Pancreas (tissue), 10 donors: Measurements from ENCODE around the gene ABTB2. TPM values are rescaled to one million over a fixed set of nuclear protein-coding genes. Genes with fewer than 3 reads are reported as not detected.

Source experiments
- ATAC-seq, 4 donors: fragments of 200-7000 bp; cut with Tn5 transposase; one replicate each; pipeline versions ENCODE4 v1.8.0 to v1.9.1; 2020; ENCODE audit warnings: mild to moderate bottlenecking in 4 of 4, moderate library complexity in 4 of 4
- DNase-seq, 6 donors: peaks; one replicate each; pipeline ENCODE4 v3.0.0-alpha.2; 2020
- FAIRE-seq: peaks from 2 replicates; lab custom pipeline; 2012; peaks lifted over from hg19 to GRCh38; lab: Jason Lieb, UNC
- H3K27ac ChIP-seq, 4 donors: fragments of 200-600 bp; sonication (generic); 1 replicate in 3 of 4; 2 replicates in 1 of 4; pipeline versions ENCODE4 v1.5.0 to v1.8.0; 2020
- H3K27me3 ChIP-seq, 4 donors: fragments of 200-600 bp; one replicate each; pipeline ENCODE4 v1.8.0; 2021
- H3K36me3 ChIP-seq, 3 donors: fragments of 200-600 bp; sonication (generic) in 1 of 3; one replicate each; pipeline versions ENCODE4 v1.5.0 to v1.8.0; 2020 to 2021
- H3K4me1 ChIP-seq, 3 donors: fragments of 200-600 bp; one replicate each; pipeline ENCODE4 v1.8.0; 2021
- H3K4me3 ChIP-seq, 4 donors: fragments of 200-600 bp; sonication (generic) in 2 of 4; one replicate each; pipeline versions ENCODE4 v1.5.0 to v1.8.0; 2020 to 2021
- H3K9me3 ChIP-seq, 4 donors: fragments of 200-600 bp; one replicate each; pipeline ENCODE4 v1.8.0; 2021
- CTCF ChIP-seq, 4 donors: fragments of 200-600 bp; sonication (generic) in 3 of 4; IDR thresholded peaks; one replicate each; pipeline versions ENCODE4 v1.5.0 to v1.8.0; 2021; ENCODE audit warnings: antibody characterized with exemption in 4 of 4
- WGBS, 2 donors: extraction: QIAGEN DNeasy Blood & Tissue Kit; methylation state at CpG; one replicate each; pipeline ENCODE4 v1.1.7; 2013; 5-methylcytosine and 5-hydroxymethylcytosine counted together
- intact Hi-C, 3 donors: fragments of 100-400 bp; cut with DNase I; formaldehyde crosslinking; loops; one replicate each; pipeline versions ENCODE4 v1.11.1 to v1.14.2; 2022
- polyA plus RNA-seq, 2 donors: library from polyadenylated mRNA; stranded (reverse); fragments of 200-250 nt; gene quantifications; one replicate each; pipeline ENCODE4 v1.2.3, GENCODE V29; 2013
- total RNA-seq, 6 donors: library from RNA; stranded (reverse); fragmentation: NEBNext Ultra II Directional in 4 of 6; extraction: Animal tissue kit (Norgen Biotek cat#: 25700) in 4 of 6; gene quantifications; one replicate each; pipeline versions ENCODE4 v1.2.1 to v1.2.4, GENCODE V29; 2021 to 2023
- donor health status: healthy with polysubstance abuse.
- donor health status: DM: no; HTN: no; CAD: no; lungs with moderate emphysema.
- donor health status: DM: no; HTN: no; CAD: no.
- donor health status: control.
- donor health status: control.
- donor health status: Bipolar disorder and iron deficiency.
- donor health status: DM: yes; HTN: yes; CAD: no.
- donor health status: DM: no; HTN: no; CAD: no.
- donor health status: DM: no; HTN: no; CAD: no.
- donor health status: DM: yes; HTN: yes; CAD: no.

ABTB2 gene
- total and polyA plus RNA-seq, 8 donors, result 0.63 to 4.4 (median 1.9) TPM

DNA sequence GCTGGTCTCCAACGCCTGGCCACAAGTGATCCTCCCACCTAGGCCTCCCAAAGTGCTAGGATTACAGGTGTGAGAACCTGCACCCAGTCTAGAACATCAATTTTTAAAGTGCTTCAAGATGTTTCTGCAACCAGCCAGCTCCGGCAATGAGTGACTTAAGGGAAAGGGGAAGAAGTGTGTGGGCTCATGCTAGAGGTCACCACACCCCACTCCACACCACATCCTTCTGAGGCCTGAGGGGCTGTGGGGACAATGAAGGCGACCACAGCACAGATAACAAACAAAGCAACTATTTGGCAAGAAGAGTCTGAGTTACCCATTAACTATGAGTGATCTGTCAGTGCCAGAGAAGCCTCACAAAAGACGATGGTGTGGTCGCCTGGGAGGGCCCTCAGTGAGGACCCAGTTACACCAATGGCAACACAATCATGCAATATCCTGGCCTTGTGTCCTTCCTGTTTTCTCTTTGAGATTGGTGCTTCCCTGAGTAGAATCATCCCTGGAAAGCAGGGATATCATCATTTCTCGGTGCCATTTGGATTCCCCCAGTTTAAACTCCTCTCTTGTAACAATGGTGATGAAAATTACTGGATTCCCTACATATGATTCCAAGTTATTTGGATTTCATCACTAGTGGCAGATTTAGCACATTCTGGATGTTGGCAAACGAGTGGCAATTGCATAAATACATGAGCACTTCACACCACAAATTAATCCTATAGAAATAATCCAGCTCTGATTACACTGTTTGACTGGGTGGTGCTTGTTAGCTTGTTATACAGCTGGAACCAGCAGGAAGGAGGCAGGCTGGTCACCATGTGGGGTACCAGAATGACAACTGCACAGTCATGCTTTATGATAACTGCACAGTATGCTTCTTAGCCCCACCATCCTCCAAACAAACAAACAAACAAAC, 18.4 kb downstream of the ABTB2 start:
- H3K27me3 ChIP-seq, result no peaks in the 10 kb centered on the region
- H3K36me3 ChIP-seq, result no peaks in the 10 kb centered on the region
- no peaks in the 10 kb centered on the region for H3K4me1 ChIP-seq
- no peak for TF ChIP-seq CTCF (IDR thresholded peaks at IDR 0.05)
- WGBS, 2 donors, result 67 to 68% methylated on average over 7 of the region's 7 CpGs
- DNase-seq (no peak), FAIRE-seq (no peak), ATAC-seq (no peak)
- no peak overlapping the region for H3K27ac ChIP-seq
- intact Hi-C loops, result no loop called here
- H3K4me3 ChIP-seq, result no peak overlapping the region
- H3K9me3 ChIP-seq, result no peaks in the 10 kb centered on the region

DNA sequence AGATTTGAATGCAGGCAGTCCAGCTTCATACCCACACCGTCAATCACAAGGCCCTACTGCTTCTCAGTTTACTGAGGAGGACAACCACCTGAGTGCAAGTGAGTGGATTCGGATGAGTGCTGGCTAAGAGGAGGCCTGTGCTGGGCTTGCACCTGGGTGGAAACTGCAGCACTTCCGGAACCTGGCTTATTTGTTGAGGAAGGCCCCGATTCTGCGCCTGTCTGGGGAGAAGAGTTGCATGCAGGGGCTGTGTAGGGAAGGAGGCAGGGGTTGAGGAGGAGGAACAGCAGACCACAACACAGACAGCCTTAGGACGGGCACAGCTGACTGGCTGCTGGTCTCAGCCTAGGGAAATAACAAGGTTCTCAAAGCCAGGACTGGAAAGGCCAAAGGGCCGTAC, 20.8 kb downstream of the ABTB2 start:
- Histone ChIP-seq H3K36me3 (no peaks in the 10 kb centered on the region), H3K27me3 (no peaks in the 10 kb centered on the region), H3K27ac (no peak overlapping the region), H3K4me1 (no peaks in the 10 kb centered on the region), H3K4me3 (no peak overlapping the region), H3K9me3 (no peaks in the 10 kb centered on the region)
- WGBS, 2 donors, result 97% methylated on average over 7 of the region's 7 CpGs
- no peak for ATAC-seq
- no peak for TF ChIP-seq CTCF (IDR thresholded peaks at IDR 0.05)
- intact Hi-C loops, result no loop called here
- DNase-seq, result no peak
- no peak for FAIRE-seq

DNA sequence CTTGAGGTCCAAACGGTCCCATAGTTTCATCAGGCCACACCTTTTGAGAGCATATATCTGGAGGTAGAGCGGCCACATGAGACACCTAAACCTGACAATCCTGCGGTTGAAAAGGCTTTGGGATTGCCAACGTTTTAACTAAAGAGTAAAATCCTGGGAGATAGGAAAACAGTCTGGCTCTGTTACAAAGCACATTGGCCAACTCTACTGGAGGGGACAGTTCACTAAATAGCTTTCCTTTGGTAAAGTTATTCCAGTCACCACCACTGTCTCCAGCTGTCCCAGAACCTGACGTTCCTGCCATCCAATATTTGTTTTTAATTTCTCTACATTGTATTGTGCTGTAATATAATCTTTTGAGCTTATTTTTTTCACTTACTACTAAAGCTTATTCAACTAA, 22.0 kb downstream of the ABTB2 start:
- no peak for TF ChIP-seq CTCF (IDR thresholded peaks at IDR 0.05)
- intact Hi-C loops, result no loop called here

DNA sequence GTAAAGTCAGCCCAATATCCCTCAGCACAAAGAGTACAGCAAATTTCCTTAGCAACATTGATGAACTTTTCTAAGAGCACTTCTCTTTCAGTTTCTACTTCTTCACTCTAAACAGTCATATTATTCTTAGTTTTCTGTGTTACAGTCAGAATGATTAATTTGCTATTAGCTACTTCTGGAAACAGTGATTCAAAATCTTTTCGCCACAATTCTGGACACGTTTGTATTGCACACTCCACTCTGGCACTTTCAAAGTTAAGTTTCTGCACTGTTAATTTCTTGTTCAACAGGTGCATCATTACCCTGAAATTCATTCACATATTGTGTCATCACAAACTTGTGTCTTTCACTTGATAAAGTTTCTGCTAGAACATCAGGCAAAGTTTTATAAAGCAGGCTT, 22.5 kb downstream of the ABTB2 start:
- H3K4me3 ChIP-seq, result no peak overlapping the region
- 80 to 83% methylated on average over 2 of the region's 2 CpGs for WGBS, 2 donors
- DNase-seq (no peak), ATAC-seq (no peak), FAIRE-seq (no peak)
- H3K27ac ChIP-seq, result no peak overlapping the region
- no peaks in the 10 kb centered on the region for H3K36me3 ChIP-seq
- H3K9me3 ChIP-seq, result no peaks in the 10 kb centered on the region
- H3K4me1 ChIP-seq, result peaks cover 4 to 10% (median 10%) of the 10 kb centered on the region in 3 donors
- TF ChIP-seq CTCF (IDR thresholded peaks at IDR 0.05), result no peak
- H3K27me3 ChIP-seq, result no peaks in the 10 kb centered on the region
- intact Hi-C loops, result no loop called here

More for the DNA sequence above, 22.0 kb downstream of the ABTB2 start:
- Histone ChIP-seq H3K27ac (no peak overlapping the region), H3K4me3 (no peak overlapping the region), H3K4me1 (peaks cover 4 to 5% (median 5%) of the 10 kb centered on the region in 3 donors), H3K9me3 (no peaks in the 10 kb centered on the region), H3K36me3 (no peaks in the 10 kb centered on the region), H3K27me3 (no peaks in the 10 kb centered on the region)
- DNase-seq (no peak), FAIRE-seq (no peak), ATAC-seq (no peak)
- 67 to 68% methylated on average over 5 of the region's 5 CpGs for WGBS, 2 donors

DNA sequence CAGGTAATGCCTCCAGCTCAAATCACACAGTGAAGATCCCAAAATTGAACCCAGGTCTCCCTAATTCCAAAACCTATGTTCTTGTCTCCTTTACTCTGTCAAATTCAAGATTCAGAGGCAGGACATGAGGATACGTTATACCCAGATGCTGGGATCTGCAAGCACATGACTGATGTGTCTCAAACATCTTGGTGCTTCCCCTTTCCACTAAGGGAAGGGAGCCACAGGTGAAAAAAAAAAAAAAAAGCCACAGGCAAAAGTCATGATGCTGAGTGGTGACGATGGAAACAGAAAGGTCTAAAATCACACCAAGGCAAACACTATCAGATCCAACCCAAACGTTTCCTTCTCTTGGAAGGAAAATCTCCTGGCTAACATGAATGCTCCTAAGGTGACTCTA, 24.0 kb downstream of the ABTB2 start:
- ATAC-seq, result no peak
- no peaks in the 10 kb centered on the region for H3K27me3 ChIP-seq
- H3K4me3 ChIP-seq, result no peak overlapping the region
- H3K36me3 ChIP-seq, result no peaks in the 10 kb centered on the region
- FAIRE-seq, result no peak
- H3K4me1 ChIP-seq, result peaks cover 4 to 13% (median 10%) of the 10 kb centered on the region in 3 donors
- 65 to 70% methylated on average over 3 of the region's 3 CpGs for WGBS, 2 donors
- H3K27ac ChIP-seq, result no peak overlapping the region
- intact Hi-C loops, result no loop called here
- no peak for DNase-seq
- no peaks in the 10 kb centered on the region for H3K9me3 ChIP-seq
- no peak for TF ChIP-seq CTCF (IDR thresholded peaks at IDR 0.05)
